ENCODE measurements around the gene FRS3. TPM values are rescaled to one million over a fixed set of nuclear protein-coding genes. Genes with fewer than 3 reads are reported as not detected.

FRS3 gene
- total RNA-seq, 4 donors from 2014 or later = 1.2 to 5.5 (median 2.4) TPM

DNA sequence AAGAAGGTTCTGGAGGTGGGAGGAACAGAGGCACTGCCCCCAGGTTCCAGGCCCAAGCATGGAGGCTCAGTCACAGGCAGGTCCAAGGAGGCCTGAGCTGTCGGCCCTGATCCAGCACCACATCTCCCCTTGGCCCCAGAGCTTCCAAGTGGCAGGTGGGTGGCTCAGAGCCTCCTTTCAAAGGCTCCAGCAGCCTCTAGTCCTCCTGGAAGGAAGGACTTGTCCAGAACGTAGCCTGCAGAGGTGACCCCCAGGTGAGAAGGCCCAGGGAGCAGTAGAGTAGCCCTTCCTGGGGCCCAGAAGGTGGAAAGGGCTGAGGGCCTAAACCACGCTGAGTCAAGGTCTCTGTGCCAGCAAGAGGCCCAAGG lies 52.0 kb downstream of the FRS3 start:
- TF ChIP-seq, protein P1, sequence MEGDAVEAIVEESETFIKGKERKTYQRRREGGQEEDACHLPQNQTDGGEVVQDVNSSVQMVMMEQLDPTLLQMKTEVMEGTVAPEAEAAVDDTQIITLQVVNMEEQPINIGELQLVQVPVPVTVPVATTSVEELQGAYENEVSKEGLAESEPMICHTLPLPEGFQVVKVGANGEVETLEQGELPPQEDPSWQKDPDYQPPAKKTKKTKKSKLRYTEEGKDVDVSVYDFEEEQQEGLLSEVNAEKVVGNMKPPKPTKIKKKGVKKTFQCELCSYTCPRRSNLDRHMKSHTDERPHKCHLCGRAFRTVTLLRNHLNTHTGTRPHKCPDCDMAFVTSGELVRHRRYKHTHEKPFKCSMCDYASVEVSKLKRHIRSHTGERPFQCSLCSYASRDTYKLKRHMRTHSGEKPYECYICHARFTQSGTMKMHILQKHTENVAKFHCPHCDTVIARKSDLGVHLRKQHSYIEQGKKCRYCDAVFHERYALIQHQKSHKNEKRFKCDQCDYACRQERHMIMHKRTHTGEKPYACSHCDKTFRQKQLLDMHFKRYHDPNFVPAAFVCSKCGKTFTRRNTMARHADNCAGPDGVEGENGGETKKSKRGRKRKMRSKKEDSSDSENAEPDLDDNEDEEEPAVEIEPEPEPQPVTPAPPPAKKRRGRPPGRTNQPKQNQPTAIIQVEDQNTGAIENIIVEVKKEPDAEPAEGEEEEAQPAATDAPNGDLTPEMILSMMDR (IDR thresholded peaks at IDR 0.05) = no peak

DNA sequence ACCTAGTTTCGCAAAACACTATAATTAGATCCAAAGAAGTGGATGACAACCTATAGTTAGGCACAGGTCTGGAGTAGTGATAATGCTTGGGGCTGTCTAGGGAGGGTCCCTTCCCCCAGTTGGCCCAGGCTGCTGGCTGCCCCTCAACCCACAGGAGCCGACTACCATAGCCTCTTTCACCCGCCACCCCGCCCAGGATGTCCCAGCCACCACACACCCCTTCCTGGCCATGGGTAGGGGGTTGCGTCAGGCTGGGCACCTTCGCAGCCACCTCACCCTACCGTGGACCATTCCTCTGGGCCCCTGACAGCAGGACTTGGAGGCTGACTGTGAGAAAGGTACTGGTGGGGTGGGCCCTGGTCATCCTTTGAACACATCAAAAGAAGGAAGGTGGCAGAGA lies 52.8 kb downstream of the FRS3 start:
- no peak for DNase-seq (ENCODE audit: low spot score)
- ATAC-seq (ENCODE audit: low FRiP score) = no peak
- TF ChIP-seq, protein P1 (IDR thresholded peaks at IDR 0.05) = no peak

More for the DNA sequence above, 52.0 kb downstream of the FRS3 start:
- no peak for ATAC-seq (ENCODE audit: low FRiP score)
- DNase-seq (ENCODE audit: low spot score) = no peak

DNA sequence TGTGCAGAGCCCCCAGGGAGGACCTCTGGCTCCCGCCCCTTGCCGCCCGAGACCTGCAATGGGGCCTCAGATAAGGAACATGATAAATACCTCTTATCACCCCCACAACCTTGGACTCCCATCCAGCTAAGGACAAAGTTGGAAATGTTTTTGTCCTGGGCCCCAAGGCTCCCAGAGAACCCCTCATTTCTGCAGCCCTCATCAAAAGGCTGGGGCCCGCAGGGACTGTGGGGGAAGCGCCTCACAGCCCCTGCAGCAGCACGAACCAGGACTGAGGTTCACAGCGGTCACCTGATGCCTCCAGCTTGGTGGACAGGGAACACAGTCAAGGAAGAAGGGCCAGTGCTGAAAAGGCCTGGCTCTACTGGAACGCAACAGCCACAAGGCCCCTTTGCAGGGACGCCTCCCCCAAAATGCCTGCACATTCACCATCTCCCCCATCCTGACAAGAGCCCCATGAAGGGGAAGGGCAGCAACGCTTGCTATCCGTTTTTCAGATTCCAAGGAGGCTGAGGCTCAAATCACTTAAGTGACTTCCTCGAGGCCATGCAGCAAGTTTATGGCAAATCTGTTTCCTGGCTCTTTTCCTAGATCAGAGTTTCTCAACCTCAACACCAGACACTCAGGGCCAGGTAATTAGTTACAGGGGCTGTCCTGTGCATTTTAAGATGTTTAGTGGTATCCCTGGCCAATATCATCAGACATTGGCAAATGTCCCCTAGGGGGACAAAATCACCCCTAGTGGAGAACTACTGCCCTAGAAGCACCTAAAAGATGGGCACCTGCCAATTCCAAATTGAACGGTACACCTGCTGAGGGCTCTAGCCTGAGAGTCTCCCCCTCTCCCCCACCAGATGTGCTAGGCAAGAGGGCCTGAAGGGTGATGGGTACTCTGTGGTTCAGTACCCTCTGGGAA lies 54.9 kb downstream of the FRS3 start:
- TF ChIP-seq, protein P1 (IDR thresholded peaks at IDR 0.05) = no peak
- no peak for ATAC-seq (ENCODE audit: low FRiP score)
- no peak for DNase-seq (ENCODE audit: low spot score)

DNA sequence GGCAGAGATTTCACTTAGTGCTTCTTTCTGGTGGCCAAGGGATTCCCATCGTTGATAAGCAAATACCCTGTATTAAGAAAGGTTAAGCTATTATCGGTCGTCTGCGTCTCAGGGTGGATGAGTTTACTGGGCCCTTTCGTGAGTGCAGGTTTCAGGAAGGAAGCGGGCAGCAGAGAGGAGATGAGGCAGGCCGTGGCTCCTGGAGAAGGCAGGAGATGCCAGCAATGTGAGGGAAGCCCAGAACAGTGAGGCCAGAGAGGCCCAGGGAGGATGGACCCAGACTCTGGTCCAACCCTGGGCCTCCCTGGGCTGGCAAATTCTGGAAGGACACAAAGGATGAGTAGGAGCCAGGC lies 55.5 kb downstream of the FRS3 start:
- DNase-seq (ENCODE audit: low spot score) (no peak), ATAC-seq (ENCODE audit: low FRiP score) (no peak)
- TF ChIP-seq, protein P1 (IDR thresholded peaks at IDR 0.05) = no peak

GRCh38 chr6:41723530-41724227 lies 56.0 kb downstream of the FRS3 start:
- peak; percentile 40 for DNase-seq (ENCODE audit: low spot score)
- TF ChIP-seq, protein P1 (IDR thresholded peaks at IDR 0.05) = no peak
- ATAC-seq (ENCODE audit: low FRiP score) = peak; percentile 90

DNA sequence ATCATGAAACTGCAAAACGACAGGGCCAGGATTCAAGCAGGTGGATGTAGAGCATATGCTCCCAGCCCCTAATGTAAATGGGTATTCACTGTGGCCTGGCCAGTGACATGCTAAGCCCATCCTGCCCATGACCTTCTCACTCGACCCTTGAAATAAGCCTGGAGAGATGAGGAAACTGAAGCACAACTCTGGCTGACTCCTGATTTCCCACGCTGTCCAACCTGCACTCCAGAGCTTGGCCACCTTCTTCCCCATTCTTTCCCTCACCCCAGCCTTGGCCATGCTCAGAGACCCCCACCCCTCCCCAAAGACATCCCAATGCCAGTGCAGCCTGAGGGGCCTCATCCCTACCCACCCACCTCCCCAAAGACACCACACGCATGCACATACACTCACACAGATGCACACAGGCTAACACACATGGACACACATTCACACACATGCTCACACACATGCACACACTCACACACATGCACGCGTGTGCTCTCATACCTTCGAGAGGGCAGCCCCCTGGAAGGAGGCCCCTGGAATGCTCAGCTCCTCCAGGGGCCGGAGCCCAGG lies 56.7 kb downstream of the FRS3 start:
- TF ChIP-seq, protein P1 (IDR thresholded peaks at IDR 0.05) = no peak
- ATAC-seq (ENCODE audit: low FRiP score) = no peak
- no peak for DNase-seq (ENCODE audit: low spot score)
